ENCODE data around the gene ATG13.

The ATG13 gene

GRCh38 chr11:46607516-46607915 lies 9.8 kb upstream of the ATG13 start:
- DNase-seq (ENCODE audit: low read depth), result no peak

- DNase-seq (ENCODE audit: low read depth), result no peak
Measured at GRCh38 chr11:46609386-46609785, 8.0 kb upstream of the ATG13 start.

GRCh38 chr11:46611526-46612304 lies 5.6 kb upstream of the ATG13 start:
- DNase-seq (ENCODE audit: low read depth), result no peak

GRCh38 chr11:46612326-46612725 lies 5.0 kb upstream of the ATG13 start:
- no peak for DNase-seq (ENCODE audit: low read depth)

DNA sequence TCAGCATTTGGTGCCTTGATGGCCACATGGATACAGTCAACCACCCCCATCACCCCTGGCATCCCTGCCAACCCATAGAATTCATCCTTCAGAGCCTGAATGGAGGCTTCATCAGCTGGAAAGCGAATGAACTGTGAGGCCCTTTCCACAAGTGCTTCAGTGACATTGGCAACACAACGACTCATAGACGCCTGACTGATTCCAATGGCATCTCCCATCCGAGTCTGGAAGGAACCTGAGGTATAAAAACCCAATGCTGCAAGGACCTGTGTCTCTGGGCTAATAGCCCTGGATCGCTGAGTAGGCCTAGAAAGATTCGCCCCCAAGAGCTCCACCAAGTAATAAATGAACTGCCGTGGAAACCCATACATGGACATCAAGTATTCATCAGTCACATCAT lies 1.6 kb upstream of the ATG13 start:
- DNase-seq (ENCODE audit: low read depth), result no peak

GRCh38 chr11:46616551-46617133 lies 711 bp upstream of the ATG13 start:
- DNase-seq (ENCODE audit: low read depth), result no peak

DNA sequence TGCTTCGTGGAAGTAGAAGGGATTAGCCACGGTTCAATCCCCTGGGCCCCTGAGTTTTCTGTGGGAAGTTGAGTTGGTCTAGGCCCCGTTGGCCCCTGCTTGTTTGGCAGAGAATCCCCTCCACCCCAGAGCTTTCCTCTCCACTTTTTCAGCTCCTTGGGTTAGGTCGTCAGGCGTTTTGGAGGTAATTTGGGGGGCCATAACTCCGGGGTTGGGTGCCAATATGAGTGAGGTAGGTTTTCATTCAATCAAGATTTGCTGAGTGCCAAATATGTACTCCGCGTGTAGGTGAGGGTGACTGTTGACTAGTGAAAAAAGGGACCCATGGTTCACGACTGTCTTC lies 590 bp downstream of the ATG13 start:
- DNase-seq (ENCODE audit: low read depth), result no peak

DNA sequence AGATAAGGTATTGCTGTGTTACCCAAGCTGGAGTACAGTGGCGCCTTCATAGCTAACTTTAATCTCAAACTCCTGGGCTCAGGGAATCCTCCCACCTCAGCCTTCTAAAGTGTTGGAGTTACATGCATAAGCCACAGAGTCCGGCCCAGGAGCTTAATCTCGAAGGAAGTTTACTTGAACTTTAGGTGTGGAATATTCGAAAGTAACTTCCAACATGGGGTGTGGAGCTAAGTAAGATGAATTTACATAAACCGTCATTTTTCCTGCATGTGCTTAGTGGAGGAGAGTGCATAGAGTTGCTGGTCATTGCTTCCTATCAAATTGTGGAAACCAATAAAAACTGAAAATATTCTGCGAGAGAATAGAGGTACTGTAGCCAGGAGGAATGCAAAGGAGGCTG lies 1.5 kb downstream of the ATG13 start:
- no peak for DNase-seq (ENCODE audit: low read depth)

DNA sequence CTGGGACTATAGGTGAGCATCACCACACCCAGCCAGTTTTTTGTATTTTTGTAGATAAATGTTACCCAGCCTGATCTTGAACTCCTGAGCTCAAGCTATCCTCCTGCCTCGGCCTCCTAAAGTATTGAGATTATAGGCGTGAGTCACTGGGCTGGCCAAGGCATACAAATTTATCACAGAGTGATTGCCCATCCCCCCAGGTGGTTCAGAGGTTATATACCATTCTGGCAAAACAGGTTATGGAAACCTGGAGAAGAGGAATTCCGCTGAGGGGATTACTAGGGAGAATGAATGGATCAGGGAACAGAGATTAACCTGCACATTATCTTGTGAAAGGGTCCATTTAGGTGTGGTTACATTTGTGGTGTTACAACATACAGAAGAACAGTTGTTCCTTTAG lies 8.1 kb downstream of the ATG13 start:
- DNase-seq (ENCODE audit: low read depth), result no peak

GRCh38 chr11:46628961-46629360 lies 11.6 kb downstream of the ATG13 start:
- DNase-seq (ENCODE audit: low read depth), result no peak

DNA sequence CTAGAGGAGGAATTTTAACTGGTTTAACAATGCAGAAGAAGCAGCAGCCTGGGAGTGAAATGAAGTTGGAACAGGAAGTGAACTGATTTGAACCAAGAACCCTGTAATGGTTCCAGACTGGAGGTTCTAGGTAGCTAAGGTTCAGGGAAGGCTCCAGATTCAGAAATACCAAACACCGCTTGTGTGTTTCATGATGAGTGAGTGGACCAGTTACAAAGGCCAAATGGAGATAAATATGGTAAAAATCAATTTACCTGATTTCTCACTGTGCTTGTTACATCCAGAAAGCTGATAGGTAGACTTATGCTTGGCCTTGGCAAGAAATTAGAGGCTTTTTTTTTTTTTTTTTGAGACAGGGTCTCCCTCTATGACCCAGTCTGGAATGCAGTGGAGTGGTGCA lies 12.9 kb downstream of the ATG13 start:
- DNase-seq (ENCODE audit: low read depth), result no peak

GRCh38 chr11:46631676-46632075 lies 14.3 kb downstream of the ATG13 start:
- no peak for DNase-seq (ENCODE audit: low read depth)

DNA sequence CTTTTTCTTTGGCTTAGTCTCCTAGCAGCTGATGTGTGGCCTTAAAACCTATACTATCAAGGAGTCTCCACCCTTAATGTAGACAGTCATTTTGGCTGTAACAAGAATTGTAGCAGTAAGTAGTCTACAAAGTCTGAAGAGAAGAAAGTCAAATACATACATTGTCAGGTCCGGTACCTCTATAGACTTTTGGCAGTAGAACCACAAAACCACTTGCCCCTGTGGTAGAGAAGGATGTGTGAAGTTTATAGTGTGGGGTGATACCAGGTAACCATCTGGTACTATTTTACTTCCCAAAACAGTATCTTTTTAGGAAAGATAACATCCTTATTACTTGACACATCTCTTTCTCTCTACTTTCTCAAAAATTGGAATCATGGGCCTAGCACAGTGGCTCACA lies 15.1 kb downstream of the ATG13 start:
- DNase-seq (ENCODE audit: low read depth), result no peak

DNA sequence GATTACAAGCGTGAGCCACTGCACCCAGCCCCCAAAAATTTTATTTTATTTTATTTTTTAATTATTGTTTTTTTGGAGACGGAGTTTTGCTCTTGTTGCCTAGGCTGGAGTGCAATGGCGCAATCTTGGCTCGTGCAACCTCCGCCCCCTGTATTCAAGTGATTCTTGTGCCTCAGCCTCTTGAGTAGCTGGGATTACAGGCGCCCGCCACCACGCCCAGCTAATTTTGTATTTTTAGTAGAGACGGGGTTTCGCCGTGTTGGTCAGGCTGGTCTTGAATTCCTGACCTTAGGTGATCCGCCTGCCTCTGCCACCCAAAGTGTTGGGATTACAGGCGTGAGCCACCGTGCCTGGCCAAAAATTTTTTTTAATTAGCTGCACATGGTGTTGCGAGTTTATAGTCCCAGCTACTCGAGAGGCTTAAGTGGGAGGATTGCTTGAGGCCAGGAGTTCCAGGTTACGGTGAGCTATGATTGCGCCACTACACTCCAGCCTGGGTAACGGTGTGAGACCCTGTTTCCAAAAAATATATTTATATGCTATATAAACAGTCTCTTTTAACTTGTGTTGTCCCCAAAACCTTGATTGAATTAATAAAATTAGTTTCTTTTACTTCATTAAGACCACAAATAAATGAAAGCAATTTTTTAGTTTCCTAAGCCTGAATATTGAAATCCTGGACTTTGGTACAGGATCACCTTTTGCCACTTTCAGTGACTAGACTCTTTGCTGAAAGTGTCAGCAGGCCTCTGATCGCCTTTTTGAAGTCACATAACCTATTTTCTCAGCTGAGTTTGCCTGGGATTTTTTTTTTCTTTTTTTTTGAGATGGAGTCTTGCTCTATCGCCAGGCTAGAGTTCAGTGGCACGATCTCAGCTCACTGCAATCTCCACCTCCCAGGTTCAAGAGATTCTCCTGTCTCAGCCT lies 16.2 kb downstream of the ATG13 start:
- DNase-seq (ENCODE audit: low read depth), result no peak

DNA sequence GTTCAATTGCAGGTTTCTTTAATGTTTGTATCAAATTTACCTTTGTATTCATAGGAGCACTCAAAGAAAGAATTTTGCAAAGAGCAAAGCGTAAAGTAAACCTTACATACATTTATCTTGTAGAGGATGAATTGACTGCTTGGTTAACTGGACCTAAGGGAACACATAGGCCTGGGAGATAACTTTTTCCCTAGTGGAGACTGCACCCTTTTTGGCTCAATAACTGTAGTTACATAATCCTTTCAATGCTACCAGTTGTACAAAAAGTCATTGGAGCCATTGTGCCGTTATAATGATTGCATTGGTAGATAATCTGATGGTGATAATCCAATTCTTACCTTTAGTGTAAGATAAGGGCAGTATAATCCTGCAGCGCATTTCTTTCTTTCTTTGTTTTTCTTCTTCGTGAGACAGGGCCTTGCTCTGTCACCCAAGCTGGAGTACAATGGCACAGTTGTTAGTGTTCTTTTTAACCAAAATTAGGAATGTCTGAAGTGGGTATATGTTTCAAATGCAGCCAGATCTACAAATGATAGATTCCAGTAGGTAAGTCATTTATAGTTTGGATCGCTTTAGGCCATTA lies 18.3 kb downstream of the ATG13 start:
- DNase-seq (ENCODE audit: low read depth), result no peak

- DNase-seq (ENCODE audit: low read depth), result no peak
Measured at GRCh38 chr11:46637546-46637945, 20.2 kb downstream of the ATG13 start.

DNA sequence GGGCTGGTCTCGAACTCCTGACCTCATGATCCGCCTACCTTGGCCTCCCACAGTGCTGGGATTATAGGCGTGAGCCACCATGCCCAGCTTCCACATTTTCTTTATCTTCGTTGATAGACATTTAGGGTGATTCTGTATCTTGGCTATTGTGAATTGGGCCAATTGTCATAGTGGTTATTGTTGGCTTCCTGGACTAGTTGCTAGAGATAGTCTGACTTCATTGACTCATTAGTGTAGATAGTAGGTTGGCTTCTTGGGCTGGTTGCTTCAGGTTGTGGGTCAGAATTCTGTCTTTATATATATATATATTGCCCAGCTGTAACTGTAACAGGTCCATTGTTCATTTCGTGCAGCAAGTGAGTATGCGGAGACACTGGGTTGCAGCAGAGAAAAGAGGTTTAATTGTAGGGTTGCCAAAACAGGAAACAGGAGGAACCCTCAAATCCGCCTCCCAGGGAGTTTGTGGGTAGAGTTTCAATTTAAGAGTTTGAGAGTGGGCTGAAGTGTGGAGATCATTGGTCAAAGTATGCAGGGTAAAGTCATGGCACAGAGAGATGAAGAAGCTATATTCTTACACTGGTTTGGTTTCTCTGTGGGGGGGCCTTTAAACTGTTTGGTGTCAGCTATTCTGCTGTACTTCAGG lies 22.0 kb downstream of the ATG13 start:
- DNase-seq (ENCODE audit: low read depth), result no peak

DNA sequence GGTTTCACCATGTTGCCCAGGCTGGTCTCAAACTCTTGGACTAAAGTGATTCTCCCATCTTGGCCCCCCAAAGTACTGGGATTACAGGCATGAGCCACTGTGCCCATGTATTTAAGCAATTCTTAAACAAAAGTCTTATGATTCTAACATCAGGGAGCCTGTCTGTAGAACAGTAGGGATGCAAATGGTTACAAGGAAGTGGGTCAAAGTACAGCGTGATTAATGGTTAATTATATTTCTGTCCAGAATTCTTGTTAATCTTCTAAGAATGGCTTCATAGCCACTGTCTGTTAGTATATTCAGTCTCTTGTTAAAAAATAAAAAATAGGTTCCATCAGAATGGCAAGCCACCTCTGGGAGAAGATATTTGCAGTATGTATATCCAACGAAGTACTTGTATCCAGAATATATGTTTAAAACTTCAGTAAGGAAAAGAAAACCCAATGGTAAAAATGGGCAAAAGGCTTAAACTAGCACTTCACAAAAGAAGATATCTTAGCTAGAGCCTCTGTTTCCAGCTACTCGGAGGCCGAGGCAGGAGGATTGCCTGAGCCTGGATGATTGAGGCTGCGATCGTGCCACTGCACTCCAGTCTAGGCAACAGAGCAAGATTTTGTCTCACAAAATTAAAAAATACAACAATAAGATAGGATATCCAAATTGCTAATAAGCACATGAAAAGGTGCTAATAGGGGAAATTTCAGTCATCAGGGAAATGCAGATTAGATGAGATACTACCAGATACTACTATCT lies 22.9 kb downstream of the ATG13 start:
- no peak for DNase-seq (ENCODE audit: low read depth)

GRCh38 chr11:46641639-46642038 lies 24.3 kb downstream of the ATG13 start:
- no peak for DNase-seq (ENCODE audit: low read depth)

GRCh38 chr11:46642627-46643335 lies 25.4 kb downstream of the ATG13 start:
- DNase-seq (ENCODE audit: low read depth), result no peak

DNA sequence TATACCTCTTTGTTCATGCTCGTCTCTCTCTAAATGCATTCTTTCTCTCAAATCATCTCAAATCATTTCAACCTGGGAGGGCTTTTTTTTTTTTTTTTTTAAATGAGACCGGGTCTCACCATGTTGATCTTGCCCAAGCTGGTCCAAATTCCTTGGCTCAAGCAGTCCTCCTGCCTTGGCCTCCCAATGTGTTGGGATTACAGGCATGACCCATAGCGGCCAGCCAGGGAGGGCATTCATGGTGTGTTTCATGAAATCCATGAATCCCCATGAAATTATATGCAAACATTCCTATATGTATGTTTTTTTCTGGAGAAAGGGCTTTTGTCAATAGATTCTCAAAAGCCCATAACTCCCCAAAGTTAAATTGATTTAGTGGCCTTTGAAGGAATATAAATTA lies 26.2 kb downstream of the ATG13 start:
- DNase-seq (ENCODE audit: low read depth), result no peak

Measured in non-pigmented ciliary epithelial cell (primary cell).